Measurements from ENCODE around the gene ACOT6. TPM values are rescaled to one million over a fixed set of nuclear protein-coding genes. Genes with fewer than 3 reads are reported as not detected.
A peak's percentile ranks its signal among the peaks of the same experiment; 100 is the strongest.

The ACOT6 gene
- total RNA-seq, 4 donors from 2014 or later: 0.91 to 1.5 TPM; not detected in 2

GRCh38 chr14:73637830-73638229, 25.5 kb downstream of the ACOT6 start:
- Histone ChIP-seq H3K27me3 (no peaks in the 10 kb centered on the region), H3K4me3 (no peak overlapping the region), H3K36me3 (no peaks in the 10 kb centered on the region), H3K9me3 (no peaks in the 10 kb centered on the region), H3K27ac (no peak overlapping the region), H3K4me1 (peaks cover 16% of the 10 kb centered on the region)
- no peak for TF ChIP-seq POLR2A (IDR thresholded peaks at IDR 0.05)
- no peak for TF ChIP-seq POLR2AphosphoS5 (IDR thresholded peaks at IDR 0.05)
- no peak for TF ChIP-seq EP300 (IDR thresholded peaks at IDR 0.05)
- no peak for TF ChIP-seq CTCF (IDR thresholded peaks at IDR 0.05)
- no peak for DNase-seq (ENCODE audit: low spot score in 2 of 2)
- WGBS: 85% methylated on average over 5 of the region's 5 CpGs

- DNase-seq (ENCODE audit: low spot score in 2 of 2): no peak
- Histone ChIP-seq H3K4me1 (peaks cover 10% of the 10 kb centered on the region), H3K27ac (no peak overlapping the region), H3K36me3 (no peaks in the 10 kb centered on the region), H3K4me3 (no peak overlapping the region), H3K9me3 (no peaks in the 10 kb centered on the region), H3K27me3 (no peaks in the 10 kb centered on the region)
- no peak for TF ChIP-seq EP300 (IDR thresholded peaks at IDR 0.05)
- no peak for TF ChIP-seq POLR2AphosphoS5 (IDR thresholded peaks at IDR 0.05)
- no peak for TF ChIP-seq POLR2A (IDR thresholded peaks at IDR 0.05)
- TF ChIP-seq CTCF (IDR thresholded peaks at IDR 0.05): no peak
- 93% methylated on average over 5 of the region's 5 CpGs for WGBS
Observed at GRCh38 chr14:73640796-73641365, 28.6 kb downstream of the ACOT6 start.

- Histone ChIP-seq H3K4me1 (peaks cover 10% of the 10 kb centered on the region), H3K27me3 (no peaks in the 10 kb centered on the region), H3K27ac (peak within 1 kb of the TSS; percentile 67), H3K4me3 (peak within 1 kb of the TSS; percentile 71), H3K36me3 (no peaks in the 10 kb centered on the region), H3K9me3 (no peaks in the 10 kb centered on the region)
- DNase-seq (ENCODE audit: low spot score in 2 of 2): peak; percentile 93 to 94
- under 1% methylated on average over 41 of the region's 43 CpGs for WGBS
- no peak for TF ChIP-seq POLR2AphosphoS5 (IDR thresholded peaks at IDR 0.05)
- no peak for TF ChIP-seq CTCF (IDR thresholded peaks at IDR 0.05)
- no peak for TF ChIP-seq POLR2A (IDR thresholded peaks at IDR 0.05)
- TF ChIP-seq EP300 (IDR thresholded peaks at IDR 0.05): no peak
Observed at GRCh38 chr14:73644531-73645247, 32.4 kb downstream of the ACOT6 start, which contains the start of gene DNAL1. Gene DNAL1 (plus strand): TSS chr14:73644986. CDS start chr14:73645040, 54 bp downstream.

GRCh38 chr14:73645248-73645610, 32.9 kb downstream of the ACOT6 start:
- DNase-seq (ENCODE audit: low spot score in 2 of 2): no peak
- H3K36me3 ChIP-seq: no peaks in the 10 kb centered on the region
- TF ChIP-seq CTCF (IDR thresholded peaks at IDR 0.05) (no peak), POLR2A (IDR thresholded peaks at IDR 0.05) (no peak), POLR2AphosphoS5 (IDR thresholded peaks at IDR 0.05) (no peak), EP300 (IDR thresholded peaks at IDR 0.05) (no peak)
- H3K4me1 ChIP-seq: peaks cover 10% of the 10 kb centered on the region
- 8% methylated on average over 7 of the region's 7 CpGs for WGBS
- H3K9me3 ChIP-seq: no peaks in the 10 kb centered on the region
- H3K4me3 ChIP-seq: peak overlapping the region; percentile 71
- H3K27me3 ChIP-seq: no peaks in the 10 kb centered on the region
- peak overlapping the region; percentile 67 for H3K27ac ChIP-seq

GRCh38 chr14:73651005-73651404, 38.7 kb downstream of the ACOT6 start:
- Histone ChIP-seq H3K27ac (no peak overlapping the region), H3K4me1 (no peaks in the 10 kb centered on the region), H3K9me3 (no peaks in the 10 kb centered on the region), H3K36me3 (peaks cover 4% of the 10 kb centered on the region), H3K27me3 (no peaks in the 10 kb centered on the region), H3K4me3 (no peak overlapping the region)
- DNase-seq (ENCODE audit: low spot score in 2 of 2): no peak
- TF ChIP-seq CTCF (IDR thresholded peaks at IDR 0.05) (no peak), EP300 (IDR thresholded peaks at IDR 0.05) (no peak)

All from suprapubic skin (tissue), 4 donors.